SK-N-SH treated with all-trans-retinoic acid at 6 μM for 48 hours (cell line): ENCODE results near the gene ARSG.
A peak's percentile ranks its signal among the peaks of the same experiment; 100 is the strongest.

Experiments
- ATAC-seq: fragments of 200-7000 bp; cut with Tn5 transposase; 3 replicates; pipeline ENCODE4 v1.9.1; 2020; ENCODE audit warnings: mild to moderate bottlenecking, moderate library complexity
- ARNTL ChIP-seq: fragments of 450-650 bp; formaldehyde crosslinking; IDR thresholded peaks from 2 replicates; pipeline ENCODE4 v1.5.0; 2020; ENCODE audit warnings: low read depth, mild to moderate bottlenecking, moderate library complexity, borderline replicate concordance
- BACH2 ChIP-seq: fragments of 250-450 bp; sonication (Bioruptor Pico); IDR thresholded peaks from 2 replicates; pipeline ENCODE4 v1.9.0; 2021; ENCODE audit warnings: mild to moderate bottlenecking, borderline replicate concordance
- CSDC2 ChIP-seq: fragments of 250-450 bp; sonication (Bioruptor Pico); IDR thresholded peaks from 2 replicates; pipeline ENCODE4 v1.5.0; 2020; ENCODE audit warnings: mild to moderate bottlenecking, moderate library complexity
- ESRRG ChIP-seq: fragments of 250-450 bp; sonication (Bioruptor Pico); IDR thresholded peaks from 2 replicates; pipeline ENCODE4 v1.6.1; 2021; ENCODE audit warnings: mild to moderate bottlenecking
- ISL1 ChIP-seq: fragments of 250-450 bp; sonication (Bioruptor Pico); IDR thresholded peaks from 2 replicates; pipeline ENCODE4 v2.1.2; 2022; ENCODE audit warnings: mild to moderate bottlenecking, moderate library complexity
- OSR1 ChIP-seq: fragments of 250-450 bp; sonication (Bioruptor Pico); IDR thresholded peaks from 2 replicates; pipeline ENCODE4 v1.8.0; 2022; ENCODE audit warnings: moderate library complexity, mild to moderate bottlenecking, inconsistent platforms
- PPARA ChIP-seq: fragments of 250-450 bp; sonication (Bioruptor Pico); IDR thresholded peaks from 2 replicates; pipeline ENCODE4 v1.5.0; 2020; ENCODE audit warnings: mild to moderate bottlenecking, borderline replicate concordance
- RARB ChIP-seq: fragments of 250-450 bp; sonication (Bioruptor Pico); IDR thresholded peaks from 2 replicates; pipeline ENCODE4 v1.8.0; 2021; ENCODE audit warnings: mild to moderate bottlenecking, moderate library complexity
- SNAI2 ChIP-seq: fragments of 250-450 bp; sonication (Bioruptor Pico); IDR thresholded peaks from 2 replicates; pipeline ENCODE4 v1.5.0; 2020; ENCODE audit warnings: mild to moderate bottlenecking, moderate library complexity
- TCF4 ChIP-seq: fragments of 250-450 bp; sonication (Bioruptor Pico); IDR thresholded peaks from 2 replicates; pipeline ENCODE4 v1.8.0; 2021; ENCODE audit warnings: mild to moderate bottlenecking, moderate library complexity, borderline replicate concordance
- TOX ChIP-seq: fragments of 250-450 bp; sonication (Bioruptor Pico); IDR thresholded peaks from 2 replicates; pipeline ENCODE4 v1.8.0; 2021; ENCODE audit warnings: mild to moderate bottlenecking, moderate library complexity, borderline replicate concordance
- ZC3H10 ChIP-seq: fragments of 250-450 bp; sonication (Bioruptor Pico); IDR thresholded peaks from 2 replicates; pipeline ENCODE4 v1.5.1; 2021; ENCODE audit warnings: mild to moderate bottlenecking, moderate library complexity
- ZFP3 ChIP-seq: fragments of 250-450 bp; sonication (Bioruptor Pico); IDR thresholded peaks from 2 replicates; pipeline ENCODE4 v1.5.0; 2020; ENCODE audit warnings: mild to moderate bottlenecking, moderate library complexity
- ZFP30 ChIP-seq: fragments of 450-650 bp; formaldehyde crosslinking; IDR thresholded peaks from 2 replicates; pipeline ENCODE4 v1.5.0; 2022; ENCODE audit warnings: mild to moderate bottlenecking, moderate library complexity
- ZNF565 ChIP-seq: fragments of 450-650 bp; formaldehyde crosslinking; conservative IDR thresholded peaks from 2 replicates; pipeline ENCODE4 v1.5.0; 2020; ENCODE audit warnings: low read depth, mild to moderate bottlenecking, moderate library complexity
- ZNF70 ChIP-seq: fragments of 450-650 bp; formaldehyde crosslinking; IDR thresholded peaks from 2 replicates; pipeline ENCODE4 v1.5.0; 2020; ENCODE audit warnings: mild to moderate bottlenecking, moderate library complexity
- ZNF8 ChIP-seq: fragments of 450-650 bp; formaldehyde crosslinking; IDR thresholded peaks from 2 replicates; pipeline ENCODE4 v1.5.0; 2020; ENCODE audit warnings: mild to moderate bottlenecking, moderate library complexity
- TF ChIP-seq, protein P1 (sequence below): fragments of 250-450 bp; sonication (Bioruptor Pico); IDR thresholded peaks from 2 replicates; pipeline ENCODE4 v1.5.0; 2020; ENCODE audit warnings: mild to moderate bottlenecking, moderate library complexity
- TF ChIP-seq, protein P2 (sequence below): fragments of 250-450 bp; sonication (Bioruptor Pico); IDR thresholded peaks from 2 replicates; pipeline ENCODE4 v1.5.1; 2021; ENCODE audit warnings: mild to moderate bottlenecking, moderate library complexity
- TF ChIP-seq, protein P3 (sequence below): fragments of 250-450 bp; sonication (Bioruptor Pico); IDR thresholded peaks from 2 replicates; pipeline ENCODE4 v1.8.0; 2021; ENCODE audit warnings: low read depth, mild to moderate bottlenecking, moderate library complexity, borderline replicate concordance
- TF ChIP-seq, protein P4 (sequence below): fragments of 250-450 bp; sonication (Bioruptor Pico); IDR thresholded peaks from 2 replicates; pipeline ENCODE4 v1.8.0; 2020; ENCODE audit warnings: mild to moderate bottlenecking, moderate library complexity, borderline replicate concordance
- TF ChIP-seq, protein P5 (sequence below): fragments of 250-450 bp; sonication (Bioruptor Pico); IDR thresholded peaks from 2 replicates; pipeline ENCODE4 v1.5.1; 2020; ENCODE audit warnings: low read depth, mild to moderate bottlenecking, moderate library complexity

ARSG gene

DNA sequence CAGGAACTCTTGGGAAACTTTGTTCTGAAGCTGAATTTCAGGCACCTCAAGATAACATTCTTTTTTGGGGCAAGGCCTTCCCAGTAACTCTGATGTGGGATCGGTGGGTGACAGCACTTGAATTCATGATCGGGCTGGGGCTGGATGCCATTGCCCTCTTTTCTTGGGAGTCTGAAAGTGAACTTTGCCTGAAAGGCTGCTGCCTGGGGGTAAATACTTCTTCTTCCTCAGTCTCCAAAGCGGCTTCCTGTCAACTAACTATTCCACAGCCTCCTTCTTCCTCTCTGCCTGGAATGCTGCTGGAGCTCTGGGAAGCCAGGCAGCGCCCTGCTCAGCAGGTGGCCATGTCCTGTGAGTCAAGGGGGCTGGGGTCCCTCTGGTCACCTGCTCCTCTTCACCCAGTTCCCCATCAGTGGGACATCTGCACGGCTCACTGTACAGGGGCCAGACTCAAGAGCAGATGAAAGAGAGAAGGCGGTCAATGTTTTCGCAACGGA, 86.5 kb downstream of the ARSG start:
- TF ChIP-seq, protein P1, sequence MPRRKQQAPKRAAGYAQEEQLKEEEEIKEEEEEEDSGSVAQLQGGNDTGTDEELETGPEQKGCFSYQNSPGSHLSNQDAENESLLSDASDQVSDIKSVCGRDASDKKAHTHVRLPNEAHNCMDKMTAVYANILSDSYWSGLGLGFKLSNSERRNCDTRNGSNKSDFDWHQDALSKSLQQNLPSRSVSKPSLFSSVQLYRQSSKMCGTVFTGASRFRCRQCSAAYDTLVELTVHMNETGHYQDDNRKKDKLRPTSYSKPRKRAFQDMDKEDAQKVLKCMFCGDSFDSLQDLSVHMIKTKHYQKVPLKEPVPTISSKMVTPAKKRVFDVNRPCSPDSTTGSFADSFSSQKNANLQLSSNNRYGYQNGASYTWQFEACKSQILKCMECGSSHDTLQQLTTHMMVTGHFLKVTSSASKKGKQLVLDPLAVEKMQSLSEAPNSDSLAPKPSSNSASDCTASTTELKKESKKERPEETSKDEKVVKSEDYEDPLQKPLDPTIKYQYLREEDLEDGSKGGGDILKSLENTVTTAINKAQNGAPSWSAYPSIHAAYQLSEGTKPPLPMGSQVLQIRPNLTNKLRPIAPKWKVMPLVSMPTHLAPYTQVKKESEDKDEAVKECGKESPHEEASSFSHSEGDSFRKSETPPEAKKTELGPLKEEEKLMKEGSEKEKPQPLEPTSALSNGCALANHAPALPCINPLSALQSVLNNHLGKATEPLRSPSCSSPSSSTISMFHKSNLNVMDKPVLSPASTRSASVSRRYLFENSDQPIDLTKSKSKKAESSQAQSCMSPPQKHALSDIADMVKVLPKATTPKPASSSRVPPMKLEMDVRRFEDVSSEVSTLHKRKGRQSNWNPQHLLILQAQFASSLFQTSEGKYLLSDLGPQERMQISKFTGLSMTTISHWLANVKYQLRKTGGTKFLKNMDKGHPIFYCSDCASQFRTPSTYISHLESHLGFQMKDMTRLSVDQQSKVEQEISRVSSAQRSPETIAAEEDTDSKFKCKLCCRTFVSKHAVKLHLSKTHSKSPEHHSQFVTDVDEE (CRISPR knock-in tag): no peak
- TF ChIP-seq BACH2 (CRISPR knock-in tag): no peak
- TF ChIP-seq ZFP30: no peak
- TF ChIP-seq TCF4 (CRISPR knock-in tag): no peak
- TF ChIP-seq, protein P2, sequence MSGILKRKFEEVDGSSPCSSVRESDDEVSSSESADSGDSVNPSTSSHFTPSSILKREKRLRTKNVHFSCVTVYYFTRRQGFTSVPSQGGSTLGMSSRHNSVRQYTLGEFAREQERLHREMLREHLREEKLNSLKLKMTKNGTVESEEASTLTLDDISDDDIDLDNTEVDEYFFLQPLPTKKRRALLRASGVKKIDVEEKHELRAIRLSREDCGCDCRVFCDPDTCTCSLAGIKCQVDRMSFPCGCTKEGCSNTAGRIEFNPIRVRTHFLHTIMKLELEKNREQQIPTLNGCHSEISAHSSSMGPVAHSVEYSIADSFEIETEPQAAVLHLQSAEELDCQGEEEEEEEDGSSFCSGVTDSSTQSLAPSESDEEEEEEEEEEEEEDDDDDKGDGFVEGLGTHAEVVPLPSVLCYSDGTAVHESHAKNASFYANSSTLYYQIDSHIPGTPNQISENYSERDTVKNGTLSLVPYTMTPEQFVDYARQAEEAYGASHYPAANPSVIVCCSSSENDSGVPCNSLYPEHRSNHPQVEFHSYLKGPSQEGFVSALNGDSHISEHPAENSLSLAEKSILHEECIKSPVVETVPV (CRISPR knock-in tag): no peak
- TF ChIP-seq, protein P3, sequence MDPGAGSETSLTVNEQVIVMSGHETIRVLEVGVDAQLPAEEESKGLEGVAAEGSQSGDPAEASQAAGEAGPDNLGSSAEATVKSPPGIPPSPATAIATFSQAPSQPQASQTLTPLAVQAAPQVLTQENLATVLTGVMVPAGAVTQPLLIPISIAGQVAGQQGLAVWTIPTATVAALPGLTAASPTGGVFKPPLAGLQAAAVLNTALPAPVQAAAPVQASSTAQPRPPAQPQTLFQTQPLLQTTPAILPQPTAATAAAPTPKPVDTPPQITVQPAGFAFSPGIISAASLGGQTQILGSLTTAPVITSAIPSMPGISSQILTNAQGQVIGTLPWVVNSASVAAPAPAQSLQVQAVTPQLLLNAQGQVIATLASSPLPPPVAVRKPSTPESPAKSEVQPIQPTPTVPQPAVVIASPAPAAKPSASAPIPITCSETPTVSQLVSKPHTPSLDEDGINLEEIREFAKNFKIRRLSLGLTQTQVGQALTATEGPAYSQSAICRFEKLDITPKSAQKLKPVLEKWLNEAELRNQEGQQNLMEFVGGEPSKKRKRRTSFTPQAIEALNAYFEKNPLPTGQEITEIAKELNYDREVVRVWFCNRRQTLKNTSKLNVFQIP (CRISPR knock-in tag): no peak
- TF ChIP-seq RARB: no peak
- TF ChIP-seq CSDC2 (CRISPR knock-in tag): no peak
- no peak for TF ChIP-seq ARNTL (CRISPR knock-in tag)
- no peak for TF ChIP-seq ZC3H10
- TF ChIP-seq ZNF565 (CRISPR knock-in tag): no peak
- TF ChIP-seq ISL1 (CRISPR knock-in tag): no peak
- no peak; the same call in 2 of the 3 replicates for ATAC-seq

DNA sequence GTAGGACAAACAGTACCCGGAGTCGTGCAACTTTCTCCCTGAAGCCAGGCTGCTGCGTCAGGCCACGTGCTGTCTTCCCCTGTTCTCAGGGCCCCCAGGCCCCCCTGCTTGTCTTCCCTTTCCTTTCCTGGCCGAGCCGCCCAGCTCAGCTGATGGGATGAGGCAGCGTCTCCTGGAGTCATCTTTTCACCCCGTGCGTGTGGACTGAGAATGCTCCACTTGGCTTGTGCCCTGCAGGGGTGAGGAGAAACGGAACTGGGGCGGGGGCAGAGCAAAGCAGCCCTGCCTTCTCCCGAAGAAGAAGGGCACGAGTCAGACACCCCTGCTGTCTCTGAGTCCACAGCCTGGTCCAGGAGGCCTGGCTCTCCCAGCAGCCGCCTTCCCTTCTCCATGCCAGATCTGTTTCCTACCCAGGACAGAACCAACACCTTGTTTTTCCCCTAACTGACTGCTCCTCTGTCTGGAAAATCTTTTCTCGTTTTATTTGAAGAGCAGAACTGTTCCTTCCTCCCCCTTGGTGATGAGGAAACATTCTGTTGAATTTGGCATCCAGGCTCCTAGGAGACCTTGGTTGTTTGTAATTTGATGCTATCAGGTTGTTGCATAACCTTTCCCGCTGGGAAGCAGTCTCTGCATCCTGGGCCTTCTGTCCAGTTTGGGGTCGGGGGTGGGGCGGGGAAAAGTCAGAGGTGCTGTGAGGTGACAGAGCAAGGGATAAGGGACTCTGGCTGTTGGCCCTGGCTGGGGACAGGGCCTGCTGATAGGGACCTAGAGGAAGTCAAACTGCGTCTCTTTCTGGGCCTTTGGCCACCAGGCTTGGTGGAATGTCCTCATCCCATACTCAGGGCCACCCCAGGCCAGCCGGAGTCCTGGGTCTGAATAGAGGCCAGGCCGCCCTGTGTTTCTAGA, 87.2 kb downstream of the ARSG start:
- ATAC-seq: peak; percentile 49
- TF ChIP-seq, protein P4, sequence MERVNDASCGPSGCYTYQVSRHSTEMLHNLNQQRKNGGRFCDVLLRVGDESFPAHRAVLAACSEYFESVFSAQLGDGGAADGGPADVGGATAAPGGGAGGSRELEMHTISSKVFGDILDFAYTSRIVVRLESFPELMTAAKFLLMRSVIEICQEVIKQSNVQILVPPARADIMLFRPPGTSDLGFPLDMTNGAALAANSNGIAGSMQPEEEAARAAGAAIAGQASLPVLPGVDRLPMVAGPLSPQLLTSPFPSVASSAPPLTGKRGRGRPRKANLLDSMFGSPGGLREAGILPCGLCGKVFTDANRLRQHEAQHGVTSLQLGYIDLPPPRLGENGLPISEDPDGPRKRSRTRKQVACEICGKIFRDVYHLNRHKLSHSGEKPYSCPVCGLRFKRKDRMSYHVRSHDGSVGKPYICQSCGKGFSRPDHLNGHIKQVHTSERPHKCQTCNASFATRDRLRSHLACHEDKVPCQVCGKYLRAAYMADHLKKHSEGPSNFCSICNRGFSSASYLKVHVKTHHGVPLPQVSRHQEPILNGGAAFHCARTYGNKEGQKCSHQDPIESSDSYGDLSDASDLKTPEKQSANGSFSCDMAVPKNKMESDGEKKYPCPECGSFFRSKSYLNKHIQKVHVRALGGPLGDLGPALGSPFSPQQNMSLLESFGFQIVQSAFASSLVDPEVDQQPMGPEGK (CRISPR knock-in tag): no peak
- TF ChIP-seq TOX (CRISPR knock-in tag): no peak
- no peak for TF ChIP-seq ZFP3 (CRISPR knock-in tag)
- TF ChIP-seq ZNF565 (CRISPR knock-in tag): no peak
- no peak for TF ChIP-seq ZNF8 (CRISPR knock-in tag)
- no peak for TF ChIP-seq BACH2 (CRISPR knock-in tag)

DNA sequence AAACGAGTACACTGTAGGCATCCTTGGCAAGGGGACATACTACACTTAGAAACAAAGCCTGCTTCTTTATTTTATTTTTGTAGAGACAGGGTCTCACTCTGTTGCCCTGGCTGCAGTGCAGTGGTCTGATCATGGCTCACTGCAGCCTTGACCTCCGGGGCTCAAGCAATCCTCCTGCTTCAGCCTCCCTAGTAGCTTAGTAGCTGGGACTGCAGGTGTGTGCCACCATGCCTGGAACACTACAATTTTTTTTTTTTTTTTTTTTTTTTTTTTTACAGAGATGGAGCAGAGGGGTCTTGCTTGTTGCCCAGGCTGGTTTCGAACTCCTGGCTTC, 87.8 kb downstream of the ARSG start:
- no peak for ATAC-seq
- TF ChIP-seq ISL1 (CRISPR knock-in tag) (no peak), ZNF8 (CRISPR knock-in tag) (no peak), PPARA (CRISPR knock-in tag) (no peak), ESRRG (CRISPR knock-in tag) (no peak), SNAI2 (no peak), OSR1 (CRISPR knock-in tag) (no peak), CSDC2 (CRISPR knock-in tag) (no peak), BACH2 (CRISPR knock-in tag) (no peak), ZNF565 (CRISPR knock-in tag) (no peak), ZNF70 (CRISPR knock-in tag) (no peak)
- TF ChIP-seq, protein P1 (CRISPR knock-in tag): no peak
- TF ChIP-seq, protein P3 (CRISPR knock-in tag): no peak
- TF ChIP-seq, protein P5, sequence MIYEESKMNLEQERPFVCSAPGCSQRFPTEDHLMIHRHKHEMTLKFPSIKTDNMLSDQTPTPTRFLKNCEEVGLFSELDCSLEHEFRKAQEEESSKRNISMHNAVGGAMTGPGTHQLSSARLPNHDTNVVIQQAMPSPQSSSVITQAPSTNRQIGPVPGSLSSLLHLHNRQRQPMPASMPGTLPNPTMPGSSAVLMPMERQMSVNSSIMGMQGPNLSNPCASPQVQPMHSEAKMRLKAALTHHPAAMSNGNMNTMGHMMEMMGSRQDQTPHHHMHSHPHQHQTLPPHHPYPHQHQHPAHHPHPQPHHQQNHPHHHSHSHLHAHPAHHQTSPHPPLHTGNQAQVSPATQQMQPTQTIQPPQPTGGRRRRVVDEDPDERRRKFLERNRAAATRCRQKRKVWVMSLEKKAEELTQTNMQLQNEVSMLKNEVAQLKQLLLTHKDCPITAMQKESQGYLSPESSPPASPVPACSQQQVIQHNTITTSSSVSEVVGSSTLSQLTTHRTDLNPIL (CRISPR knock-in tag): no peak
